ENCODE measurements around the gene ICAM3.
"Not testable (repeated sequence)": the region's sequence is repeated elsewhere in the genome, so short reads cannot be mapped to it uniquely, and the experiment has no call there.

DNA sequence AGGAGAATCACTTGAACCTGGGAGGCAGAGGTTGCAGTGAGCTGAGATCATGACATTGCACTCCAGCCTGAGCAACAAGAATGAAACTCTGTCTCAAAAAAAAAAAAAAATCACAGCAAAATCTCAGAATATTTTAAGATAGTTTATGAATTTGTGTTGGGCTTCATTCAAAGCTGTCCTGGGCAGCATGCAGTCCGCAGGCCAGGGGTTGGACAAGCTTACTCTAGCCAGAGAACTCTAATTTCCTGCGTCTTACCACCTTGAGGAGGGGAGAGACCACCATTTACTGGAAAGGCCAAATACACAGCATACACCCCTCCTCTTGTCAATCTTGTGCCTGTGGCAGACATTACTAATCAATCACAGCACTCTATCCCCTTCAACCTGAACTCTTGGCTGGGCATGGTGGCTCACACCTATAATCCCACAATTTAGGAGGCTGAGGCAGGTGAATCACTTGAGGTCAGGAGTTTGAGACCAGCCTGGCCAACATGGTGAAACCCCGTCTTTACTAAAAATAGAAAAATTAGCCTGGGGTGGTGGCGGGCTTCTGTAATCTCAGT is 27.6 kb upstream of the ICAM3 start:
- TF ChIP-seq BHLHE40 (IDR thresholded peaks at IDR 0.05; ENCODE audit: borderline replicate concordance); HDGF (IDR thresholded peaks at IDR 0.05; ENCODE audit: borderline replicate concordance); SUZ12 (IDR thresholded peaks at IDR 0.05); L3MBTL2 (conservative IDR thresholded peaks at IDR 0.05); TARDBP (IDR thresholded peaks at IDR 0.05); NFRKB (IDR thresholded peaks at IDR 0.05); FOXK2 (IDR thresholded peaks at IDR 0.05); FOXA1 (IDR thresholded peaks at IDR 0.05); SP1 (IDR thresholded peaks at IDR 0.05); ZNF384 (IDR thresholded peaks at IDR 0.05); ARNT (IDR thresholded peaks at IDR 0.05); ELF4 (IDR thresholded peaks at IDR 0.05); CTBP1 (IDR thresholded peaks at IDR 0.05; ENCODE audit: borderline replicate concordance): not testable (repeated sequence)
- TF ChIP-seq, protein P1, sequence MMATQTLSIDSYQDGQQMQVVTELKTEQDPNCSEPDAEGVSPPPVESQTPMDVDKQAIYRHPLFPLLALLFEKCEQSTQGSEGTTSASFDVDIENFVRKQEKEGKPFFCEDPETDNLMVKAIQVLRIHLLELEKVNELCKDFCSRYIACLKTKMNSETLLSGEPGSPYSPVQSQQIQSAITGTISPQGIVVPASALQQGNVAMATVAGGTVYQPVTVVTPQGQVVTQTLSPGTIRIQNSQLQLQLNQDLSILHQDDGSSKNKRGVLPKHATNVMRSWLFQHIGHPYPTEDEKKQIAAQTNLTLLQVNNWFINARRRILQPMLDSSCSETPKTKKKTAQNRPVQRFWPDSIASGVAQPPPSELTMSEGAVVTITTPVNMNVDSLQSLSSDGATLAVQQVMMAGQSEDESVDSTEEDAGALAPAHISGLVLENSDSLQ (IDR thresholded peaks at IDR 0.05) = not testable (repeated sequence)

All from HEK293T (cell line).